H9 (cell line): ENCODE results near the gene GALNT13. TPM values are rescaled to one million over a fixed set of nuclear protein-coding genes. Genes with fewer than 3 reads are reported as not detected.

ENCODE experiments used
- DNase-seq: peaks from one replicate; pipeline ENCODE4 v3.0.0-alpha.2; 2017
- H2AFZ ChIP-seq: one replicate; pipeline ENCODE4 v1.6.1; 2013; ENCODE audit warnings: mild to moderate bottlenecking, low read length, control low read depth, moderate library complexity
- H2AK5ac ChIP-seq: 2 replicates; pipeline ENCODE4 v1.6.1; 2013; ENCODE audit warnings: low read length, control low read depth, mixed read lengths; ENCODE audit not compliant: insufficient read length
- H2BK120ac ChIP-seq: one replicate; pipeline ENCODE4 v1.6.1; 2013; ENCODE audit warnings: low read depth, mild to moderate bottlenecking, low read length, control low read depth, inconsistent platforms; ENCODE audit not compliant: poor library complexity, severe bottlenecking
- H2BK12ac ChIP-seq: 2 replicates; pipeline ENCODE4 v1.6.1; 2013; ENCODE audit warnings: low read length, control low read depth, mixed read lengths, low read depth; ENCODE audit not compliant: insufficient read length
- H2BK15ac ChIP-seq: 2 replicates; pipeline ENCODE4 v1.6.1; 2013; ENCODE audit warnings: low read depth, low read length, control low read depth
- H2BK20ac ChIP-seq: one replicate; pipeline ENCODE4 v1.6.1; 2013; ENCODE audit warnings: low read depth, mild to moderate bottlenecking, low read length, control low read depth, inconsistent platforms; ENCODE audit not compliant: poor library complexity, severe bottlenecking
- H2BK5ac ChIP-seq: 2 replicates; pipeline ENCODE4 v1.6.1; 2013; ENCODE audit warnings: low read length, control low read depth, mixed read lengths; ENCODE audit not compliant: insufficient read length
- H3K14ac ChIP-seq: 2 replicates; pipeline ENCODE4 v1.6.1; 2013; ENCODE audit warnings: low read length, control low read depth; ENCODE audit not compliant: insufficient read depth
- H3K18ac ChIP-seq: 2 replicates; pipeline ENCODE4 v1.6.1; 2013; ENCODE audit warnings: low read depth, mild to moderate bottlenecking, mixed read lengths, low read length, control low read depth; ENCODE audit not compliant: insufficient read length
- H3K23ac ChIP-seq: 2 replicates; pipeline ENCODE4 v1.6.1; 2013; ENCODE audit warnings: low read length, control low read depth, mixed read lengths, low read depth; ENCODE audit not compliant: insufficient read length
- H3K23me2 ChIP-seq: 2 replicates; pipeline ENCODE4 v1.6.1; 2013; ENCODE audit warnings: low read depth, mild to moderate bottlenecking, mixed read lengths, low read length, control low read depth; ENCODE audit not compliant: insufficient read length, poor library complexity, severe bottlenecking
- H3K27ac ChIP-seq: 2 replicates; pipeline ENCODE4 v1.5.1; 2013; ENCODE audit warnings: low read length, control low read depth, mixed read lengths, low read depth; ENCODE audit not compliant: insufficient read length
- H3K27me3 ChIP-seq: 2 replicates; pipeline ENCODE4 v1.6.1; 2013; ENCODE audit warnings: low read length, control low read depth, inconsistent platforms; ENCODE audit not compliant: insufficient read depth
- H3K4ac ChIP-seq: 2 replicates; pipeline ENCODE4 v1.6.1; 2013; ENCODE audit warnings: low read depth, mild to moderate bottlenecking, control low read depth, inconsistent platforms, low read length, moderate library complexity
- H3K4me1 ChIP-seq: 2 replicates; pipeline ENCODE4 v1.6.1; 2013; ENCODE audit warnings: low read length, control low read depth, inconsistent platforms; ENCODE audit not compliant: insufficient read depth
- H3K4me2 ChIP-seq: 2 replicates; pipeline ENCODE4 v1.6.1; 2013; ENCODE audit warnings: low read length, control low read depth, mixed read lengths; ENCODE audit not compliant: insufficient read length, insufficient read depth
- H3K56ac ChIP-seq: 2 replicates; pipeline ENCODE4 v1.6.1; 2013; ENCODE audit warnings: low read depth, mild to moderate bottlenecking, mixed read lengths, low read length, control low read depth; ENCODE audit not compliant: insufficient read length
- H3K79me1 ChIP-seq: 2 replicates; pipeline ENCODE4 v1.6.1; 2013; ENCODE audit warnings: low read depth, mild to moderate bottlenecking, moderate library complexity, low read length, control low read depth, inconsistent platforms; ENCODE audit not compliant: insufficient read depth, poor library complexity, severe bottlenecking
- H3K79me2 ChIP-seq: 2 replicates; pipeline ENCODE4 v1.6.1; 2013; ENCODE audit warnings: low read length, control low read depth, inconsistent platforms; ENCODE audit not compliant: insufficient read depth
- H3K9ac ChIP-seq: 2 replicates; pipeline ENCODE4 v1.6.1; 2013; ENCODE audit warnings: low read length, control low read depth, mixed read lengths; ENCODE audit not compliant: insufficient read length; ENCODE audit errors: extremely low read depth
- H3K9me3 ChIP-seq: one replicate; pipeline ENCODE4 v1.6.1; 2013; ENCODE audit warnings: low read depth, low read length, inconsistent platforms; ENCODE audit not compliant: control insufficient read depth
- H3T11ph ChIP-seq: one replicate; pipeline ENCODE4 v1.6.1; 2013; ENCODE audit warnings: mild to moderate bottlenecking, low read length, control low read depth, inconsistent platforms
- H4K20me1 ChIP-seq: one replicate; pipeline ENCODE4 v1.6.1; 2013; ENCODE audit not compliant: control insufficient read depth, insufficient read length, insufficient read depth
- H4K5ac ChIP-seq: 2 replicates; pipeline ENCODE4 v1.6.1; 2013; ENCODE audit warnings: low read depth, mild to moderate bottlenecking, mixed read lengths, low read length, control low read depth; ENCODE audit not compliant: insufficient read length
- H4K8ac ChIP-seq: replicated peaks from 2 replicates; pipeline ENCODE4 v1.6.1; 2013; ENCODE audit warnings: low read length, control low read depth, mixed read lengths, low read depth; ENCODE audit not compliant: insufficient read length
- H4K91ac ChIP-seq: 2 replicates; pipeline ENCODE4 v1.6.1; 2013; ENCODE audit warnings: low read depth, mild to moderate bottlenecking, moderate library complexity, mixed read lengths, low read length, control low read depth; ENCODE audit not compliant: insufficient read length
- H3K27ac Mint-ChIP-seq, 3 experiments: 2 replicates in 2 of 3; 3 replicates in 1 of 3; pipeline ENCODE4 v1.8.0; 2020 to 2021; ENCODE audit warnings: mixed read lengths in 3 of 3, mild to moderate bottlenecking in 1 of 3, moderate library complexity in 1 of 3
- H3K27me3 Mint-ChIP-seq: 2 replicates; pipeline ENCODE4 v1.8.0; 2021; ENCODE audit warnings: low read depth, mild to moderate bottlenecking, moderate library complexity, mixed read lengths
- H3K36me3 Mint-ChIP-seq, 3 experiments: 2 replicates in 2 of 3; 3 replicates in 1 of 3; pipeline ENCODE4 v1.8.0; 2020 to 2021; ENCODE audit warnings: low read depth in 3 of 3, mixed read lengths in 3 of 3; ENCODE audit not compliant: insufficient read depth in 1 of 3
- H3K4me1 Mint-ChIP-seq, 2 experiments: 2 replicates each; pipeline ENCODE4 v1.8.0; 2020; ENCODE audit warnings: mixed read lengths in 2 of 2
- H3K4me3 Mint-ChIP-seq, 2 experiments: 2 replicates in 1 of 2; 3 replicates in 1 of 2; pipeline ENCODE4 v1.8.0; 2020 to 2021; ENCODE audit warnings: mild to moderate bottlenecking in 2 of 2, mixed read lengths in 2 of 2, moderate library complexity in 1 of 2
- H3K9me3 Mint-ChIP-seq, 2 experiments: 2 replicates in 1 of 2; 3 replicates in 1 of 2; pipeline ENCODE4 v1.8.0; 2020; ENCODE audit warnings: mild to moderate bottlenecking in 2 of 2, mixed read lengths in 2 of 2, moderate library complexity in 1 of 2
- WGBS: extraction: QIAGEN DNeasy Blood & Tissue Kit; methylation state at CpG from one replicate; pipeline ENCODE4 v1.1.7; 2013; ENCODE audit warnings: missing lambda C conversion rate, low lambda C conversion rate, mixed read lengths; ENCODE audit not compliant: insufficient read length; ENCODE audit errors: extremely low coverage; 5-methylcytosine and 5-hydroxymethylcytosine counted together
- total RNA-seq: library from RNA; stranded (reverse); gene quantifications from 2 replicates; pipeline ENCODE4 v1.2.1, GENCODE V29; 2021
- TF ChIP-seq, protein P1 (sequence below): fragments of 200-600 bp; sonication (generic); conservative IDR thresholded peaks from 3 replicates; pipeline ENCODE4 v1.8.0; 2021; ENCODE audit warnings: antibody characterized with exemption, mild to moderate bottlenecking

GALNT13 gene
- total RNA-seq, 1 experiment from 2014 or later: 6.6 TPM

DNA sequence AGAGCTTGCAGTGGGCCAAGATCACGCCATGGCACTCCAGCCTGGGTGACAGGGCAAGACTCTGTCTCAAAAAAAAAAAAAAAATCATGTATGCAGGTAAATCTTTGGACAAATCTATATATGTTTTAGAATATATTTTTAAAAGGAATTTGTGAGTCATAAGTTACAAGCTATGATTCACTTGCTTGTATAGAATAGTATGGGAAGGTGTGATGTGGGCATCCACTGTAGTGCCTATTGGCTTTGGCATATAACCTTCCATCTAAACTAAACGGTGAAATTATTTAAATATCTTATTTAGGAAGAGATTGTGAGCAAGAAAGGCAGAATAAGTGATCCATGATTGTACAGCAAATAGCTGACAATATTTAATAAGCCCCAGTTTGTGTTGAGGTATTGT, 261.1 kb downstream of the GALNT13 start:
- Histone ChIP-seq H3K18ac (no peak overlapping the region), H2BK20ac (no peak overlapping the region), H2BK12ac (no peak overlapping the region), H4K8ac (no peak overlapping the region), H4K20me1 (no peaks in the 10 kb centered on the region), H4K91ac (no peak overlapping the region), H3K79me1 (no peaks in the 10 kb centered on the region), H3K4me1 (no peaks in the 10 kb centered on the region), H3T11ph (no peak overlapping the region), H3K27ac (no peak overlapping the region), H3K27me3 (no peaks in the 10 kb centered on the region), H3K9me3 (no peaks in the 10 kb centered on the region), H3K56ac (no peak overlapping the region), H2AK5ac (no peak overlapping the region), H3K23me2 (no peaks in the 10 kb centered on the region), H2BK5ac (no peak overlapping the region), H3K4ac (no peak overlapping the region), H4K5ac (no peak overlapping the region), H2BK15ac (no peak overlapping the region), H3K79me2 (no peaks in the 10 kb centered on the region), H3K23ac (no peak overlapping the region), H2BK120ac (no peak overlapping the region), H3K4me2 (no peak overlapping the region), H3K9ac (no peak overlapping the region), H2AFZ (no peak overlapping the region), H3K14ac (no peak overlapping the region)
- WGBS: no CpG with 5 or more reads among the region's 2 CpGs
- Mint-ChIP-seq H3K4me1 (no peaks in the 10 kb centered on the region), H3K27ac (no peak overlapping the region), H3K9me3 (no peaks in the 10 kb centered on the region), H3K27me3 (no peaks in the 10 kb centered on the region), H3K36me3 (no peaks in the 10 kb centered on the region), H3K4me3 (no peak overlapping the region)
- TF ChIP-seq, protein P1, sequence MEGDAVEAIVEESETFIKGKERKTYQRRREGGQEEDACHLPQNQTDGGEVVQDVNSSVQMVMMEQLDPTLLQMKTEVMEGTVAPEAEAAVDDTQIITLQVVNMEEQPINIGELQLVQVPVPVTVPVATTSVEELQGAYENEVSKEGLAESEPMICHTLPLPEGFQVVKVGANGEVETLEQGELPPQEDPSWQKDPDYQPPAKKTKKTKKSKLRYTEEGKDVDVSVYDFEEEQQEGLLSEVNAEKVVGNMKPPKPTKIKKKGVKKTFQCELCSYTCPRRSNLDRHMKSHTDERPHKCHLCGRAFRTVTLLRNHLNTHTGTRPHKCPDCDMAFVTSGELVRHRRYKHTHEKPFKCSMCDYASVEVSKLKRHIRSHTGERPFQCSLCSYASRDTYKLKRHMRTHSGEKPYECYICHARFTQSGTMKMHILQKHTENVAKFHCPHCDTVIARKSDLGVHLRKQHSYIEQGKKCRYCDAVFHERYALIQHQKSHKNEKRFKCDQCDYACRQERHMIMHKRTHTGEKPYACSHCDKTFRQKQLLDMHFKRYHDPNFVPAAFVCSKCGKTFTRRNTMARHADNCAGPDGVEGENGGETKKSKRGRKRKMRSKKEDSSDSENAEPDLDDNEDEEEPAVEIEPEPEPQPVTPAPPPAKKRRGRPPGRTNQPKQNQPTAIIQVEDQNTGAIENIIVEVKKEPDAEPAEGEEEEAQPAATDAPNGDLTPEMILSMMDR: no peak
- DNase-seq: no peak
